Stimulated activated effector memory CD8-positive, alpha-beta T cell treated with anti-CD3 and anti-CD28 coated beads, Interleukin-12 subunit alpha, Interleukin-12 subunit beta, amount 100 ng/mL, for 72 hours (primary cell): Measurements from ENCODE around the gene VAT1L.

Source experiments
- ATAC-seq: fragments of 150-1000 bp; cut with Tn5 transposase; 2 replicates; pipeline ENCODE4 v1.10.0; 2021
- DNase-seq, 2 donors: peaks; one replicate each; pipeline ENCODE4 v3.0.0; 2021 to 2022; ENCODE audit warnings: low spot score in 2 of 2
- H3K27ac Mint-ChIP-seq: one replicate; pipeline ENCODE4 v1.8.0; 2022; ENCODE audit warnings: mild to moderate bottlenecking, mixed read lengths
- H3K36me3 Mint-ChIP-seq: one replicate; pipeline ENCODE4 v1.8.0; 2022; ENCODE audit warnings: mild to moderate bottlenecking, mixed read lengths
- H3K4me1 Mint-ChIP-seq: one replicate; pipeline ENCODE4 v1.8.0; 2022; ENCODE audit warnings: mixed read lengths
- H3K4me3 Mint-ChIP-seq: one replicate; pipeline ENCODE4 v1.8.0; 2022; ENCODE audit warnings: mild to moderate bottlenecking, mixed read lengths
- H3K9me3 Mint-ChIP-seq: one replicate; pipeline ENCODE4 v1.8.0; 2022; ENCODE audit warnings: mixed read lengths

Gene VAT1L

GRCh38 chr16:77838597-77839255 lies 50.4 kb downstream of the VAT1L start:
- Mint-ChIP-seq H3K9me3 (no peaks in the 10 kb centered on the region), H3K4me1 (no peaks in the 10 kb centered on the region), H3K36me3 (no peaks in the 10 kb centered on the region), H3K27ac (no peak overlapping the region), H3K4me3 (no peak overlapping the region)
- DNase-seq (no peak), ATAC-seq (no peak)

GRCh38 chr16:77840093-77840492 lies 51.7 kb downstream of the VAT1L start:
- Mint-ChIP-seq H3K9me3 (no peaks in the 10 kb centered on the region), H3K4me1 (no peaks in the 10 kb centered on the region), H3K36me3 (no peaks in the 10 kb centered on the region), H3K27ac (no peak overlapping the region), H3K4me3 (no peak overlapping the region)
- ATAC-seq (no peak), DNase-seq (no peak)

- Mint-ChIP-seq H3K4me3 (no peak overlapping the region), H3K27ac (no peak overlapping the region), H3K4me1 (no peaks in the 10 kb centered on the region), H3K9me3 (no peaks in the 10 kb centered on the region), H3K36me3 (no peaks in the 10 kb centered on the region)
- DNase-seq (no peak), ATAC-seq (no peak)
Measured at GRCh38 chr16:77840673-77841501, 52.5 kb downstream of the VAT1L start.

GRCh38 chr16:77841502-77841763 lies 53.1 kb downstream of the VAT1L start:
- ATAC-seq (no peak), DNase-seq (no peak)
- no peaks in the 10 kb centered on the region for H3K9me3 Mint-ChIP-seq
- H3K4me1 Mint-ChIP-seq: no peaks in the 10 kb centered on the region
- no peak overlapping the region for H3K27ac Mint-ChIP-seq
- H3K36me3 Mint-ChIP-seq: no peaks in the 10 kb centered on the region
- no peak overlapping the region for H3K4me3 Mint-ChIP-seq

GRCh38 chr16:77842468-77842867 lies 54.1 kb downstream of the VAT1L start:
- Mint-ChIP-seq H3K9me3 (no peaks in the 10 kb centered on the region), H3K4me1 (no peaks in the 10 kb centered on the region), H3K27ac (no peak overlapping the region), H3K36me3 (no peaks in the 10 kb centered on the region), H3K4me3 (no peak overlapping the region)
- DNase-seq (no peak), ATAC-seq (no peak)

- ATAC-seq (no peak), DNase-seq (no peak)
- Mint-ChIP-seq H3K27ac (no peak overlapping the region), H3K9me3 (no peaks in the 10 kb centered on the region), H3K4me1 (no peaks in the 10 kb centered on the region), H3K36me3 (no peaks in the 10 kb centered on the region), H3K4me3 (no peak overlapping the region)
Measured at GRCh38 chr16:77843405-77843804, 55.0 kb downstream of the VAT1L start.

GRCh38 chr16:77844801-77845200 lies 56.4 kb downstream of the VAT1L start:
- Mint-ChIP-seq H3K4me1 (no peaks in the 10 kb centered on the region), H3K4me3 (no peak overlapping the region), H3K36me3 (no peaks in the 10 kb centered on the region), H3K9me3 (no peaks in the 10 kb centered on the region), H3K27ac (no peak overlapping the region)
- ATAC-seq (no peak), DNase-seq (no peak)

- no peak overlapping the region for H3K4me3 Mint-ChIP-seq
- no peak for DNase-seq
- no peaks in the 10 kb centered on the region for H3K36me3 Mint-ChIP-seq
Measured at GRCh38 chr16:77849646-77850258, 61.4 kb downstream of the VAT1L start.

GRCh38 chr16:77850636-77851333 lies 62.4 kb downstream of the VAT1L start:
- no peak for ATAC-seq
- Mint-ChIP-seq H3K36me3 (no peaks in the 10 kb centered on the region), H3K9me3 (no peaks in the 10 kb centered on the region), H3K27ac (no peak overlapping the region), H3K4me1 (no peaks in the 10 kb centered on the region), H3K4me3 (no peak overlapping the region)
- DNase-seq: no peak

More at GRCh38 chr16:77849646-77850258, 61.4 kb downstream of the VAT1L start:
- Mint-ChIP-seq H3K9me3 (no peaks in the 10 kb centered on the region), H3K4me1 (no peaks in the 10 kb centered on the region), H3K27ac (no peak overlapping the region)
- ATAC-seq: no peak

GRCh38 chr16:77853161-77853560 lies 64.8 kb downstream of the VAT1L start:
- no peaks in the 10 kb centered on the region for H3K9me3 Mint-ChIP-seq
- DNase-seq: no peak
- no peak for ATAC-seq
- no peaks in the 10 kb centered on the region for H3K36me3 Mint-ChIP-seq
- no peak overlapping the region for H3K4me3 Mint-ChIP-seq
- H3K4me1 Mint-ChIP-seq: no peaks in the 10 kb centered on the region
- H3K27ac Mint-ChIP-seq: no peak overlapping the region

- Mint-ChIP-seq H3K9me3 (no peaks in the 10 kb centered on the region), H3K36me3 (no peaks in the 10 kb centered on the region), H3K27ac (no peak overlapping the region), H3K4me3 (no peak overlapping the region), H3K4me1 (no peaks in the 10 kb centered on the region)
- DNase-seq: no peak
- no peak for ATAC-seq
Measured at GRCh38 chr16:77856438-77857160, 68.2 kb downstream of the VAT1L start.

- no peak for ATAC-seq
- no peak for DNase-seq
- H3K4me1 Mint-ChIP-seq: no peaks in the 10 kb centered on the region
- H3K27ac Mint-ChIP-seq: no peak overlapping the region
- H3K36me3 Mint-ChIP-seq: no peaks in the 10 kb centered on the region
- H3K9me3 Mint-ChIP-seq: no peaks in the 10 kb centered on the region
- H3K4me3 Mint-ChIP-seq: no peak overlapping the region
Measured at GRCh38 chr16:77858060-77858459, 69.7 kb downstream of the VAT1L start.

- H3K9me3 Mint-ChIP-seq: no peaks in the 10 kb centered on the region
- H3K36me3 Mint-ChIP-seq: no peaks in the 10 kb centered on the region
- H3K27ac Mint-ChIP-seq: no peak overlapping the region
- H3K4me3 Mint-ChIP-seq: no peak overlapping the region
- no peaks in the 10 kb centered on the region for H3K4me1 Mint-ChIP-seq
- ATAC-seq (no peak), DNase-seq (no peak)
Measured at GRCh38 chr16:77859493-77860232, 71.3 kb downstream of the VAT1L start.

- Mint-ChIP-seq H3K36me3 (no peaks in the 10 kb centered on the region), H3K4me3 (no peak overlapping the region), H3K27ac (no peak overlapping the region), H3K9me3 (no peaks in the 10 kb centered on the region), H3K4me1 (no peaks in the 10 kb centered on the region)
- DNase-seq: no peak
- no peak for ATAC-seq
Measured at GRCh38 chr16:77860953-77861352, 72.6 kb downstream of the VAT1L start.
